ENCODE data around the gene HOXC11. TPM values are rescaled to one million over a fixed set of nuclear protein-coding genes. Genes with fewer than 3 reads are reported as not detected.
A peak's percentile ranks its signal among the peaks of the same experiment; 100 is the strongest.

HOXC11 gene
- total RNA-seq, 4 donors from 2014 or later = 4.9 to 10.7 (median 6.2) TPM

DNA sequence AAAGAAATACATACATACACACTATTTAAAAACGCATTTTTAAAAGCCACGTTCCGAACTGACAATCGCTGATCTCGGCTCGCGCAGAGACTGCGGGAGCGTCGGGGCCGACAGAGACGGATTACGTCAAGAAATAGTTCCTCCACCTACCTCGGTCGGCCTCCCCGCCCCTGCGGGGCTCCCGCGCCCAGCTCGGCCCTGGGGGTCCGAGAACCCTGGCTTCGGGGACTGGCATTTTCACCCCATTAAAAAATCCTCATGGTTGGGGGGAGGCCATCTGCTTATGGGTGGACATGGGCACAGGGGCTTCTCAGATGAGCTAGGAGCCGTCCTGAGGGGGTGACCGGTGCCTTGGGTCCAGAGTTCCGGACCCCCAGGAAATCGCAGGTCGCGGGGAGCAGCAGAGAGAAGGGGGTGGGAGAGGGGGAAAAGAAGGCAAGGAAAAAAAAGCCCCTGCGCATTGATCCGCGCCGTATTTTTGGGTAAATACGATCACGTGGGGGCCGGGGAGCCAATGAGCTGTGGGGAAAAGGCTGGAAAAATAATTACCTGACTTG, 26.7 kb downstream of the HOXC11 start:
- intact Hi-C loops (cut with DNase I; ENCODE audit: low total_unique reads) = no loop called here
- 0% methylated on average over 35 of the region's 35 CpGs for WGBS, 2 donors
- DNase-seq (ENCODE audit: low spot score in 2 of 2) = peak; percentile 79 to 96
- TF ChIP-seq POLR2A (IDR thresholded peaks at IDR 0.05) = no peak
- TF ChIP-seq, protein P1, sequence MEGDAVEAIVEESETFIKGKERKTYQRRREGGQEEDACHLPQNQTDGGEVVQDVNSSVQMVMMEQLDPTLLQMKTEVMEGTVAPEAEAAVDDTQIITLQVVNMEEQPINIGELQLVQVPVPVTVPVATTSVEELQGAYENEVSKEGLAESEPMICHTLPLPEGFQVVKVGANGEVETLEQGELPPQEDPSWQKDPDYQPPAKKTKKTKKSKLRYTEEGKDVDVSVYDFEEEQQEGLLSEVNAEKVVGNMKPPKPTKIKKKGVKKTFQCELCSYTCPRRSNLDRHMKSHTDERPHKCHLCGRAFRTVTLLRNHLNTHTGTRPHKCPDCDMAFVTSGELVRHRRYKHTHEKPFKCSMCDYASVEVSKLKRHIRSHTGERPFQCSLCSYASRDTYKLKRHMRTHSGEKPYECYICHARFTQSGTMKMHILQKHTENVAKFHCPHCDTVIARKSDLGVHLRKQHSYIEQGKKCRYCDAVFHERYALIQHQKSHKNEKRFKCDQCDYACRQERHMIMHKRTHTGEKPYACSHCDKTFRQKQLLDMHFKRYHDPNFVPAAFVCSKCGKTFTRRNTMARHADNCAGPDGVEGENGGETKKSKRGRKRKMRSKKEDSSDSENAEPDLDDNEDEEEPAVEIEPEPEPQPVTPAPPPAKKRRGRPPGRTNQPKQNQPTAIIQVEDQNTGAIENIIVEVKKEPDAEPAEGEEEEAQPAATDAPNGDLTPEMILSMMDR (IDR thresholded peaks at IDR 0.05) = no peak
- peak overlapping the region; percentile 64 for H3K4me3 ChIP-seq (ENCODE audit: low read depth, poor library complexity, severe bottlenecking)

DNA sequence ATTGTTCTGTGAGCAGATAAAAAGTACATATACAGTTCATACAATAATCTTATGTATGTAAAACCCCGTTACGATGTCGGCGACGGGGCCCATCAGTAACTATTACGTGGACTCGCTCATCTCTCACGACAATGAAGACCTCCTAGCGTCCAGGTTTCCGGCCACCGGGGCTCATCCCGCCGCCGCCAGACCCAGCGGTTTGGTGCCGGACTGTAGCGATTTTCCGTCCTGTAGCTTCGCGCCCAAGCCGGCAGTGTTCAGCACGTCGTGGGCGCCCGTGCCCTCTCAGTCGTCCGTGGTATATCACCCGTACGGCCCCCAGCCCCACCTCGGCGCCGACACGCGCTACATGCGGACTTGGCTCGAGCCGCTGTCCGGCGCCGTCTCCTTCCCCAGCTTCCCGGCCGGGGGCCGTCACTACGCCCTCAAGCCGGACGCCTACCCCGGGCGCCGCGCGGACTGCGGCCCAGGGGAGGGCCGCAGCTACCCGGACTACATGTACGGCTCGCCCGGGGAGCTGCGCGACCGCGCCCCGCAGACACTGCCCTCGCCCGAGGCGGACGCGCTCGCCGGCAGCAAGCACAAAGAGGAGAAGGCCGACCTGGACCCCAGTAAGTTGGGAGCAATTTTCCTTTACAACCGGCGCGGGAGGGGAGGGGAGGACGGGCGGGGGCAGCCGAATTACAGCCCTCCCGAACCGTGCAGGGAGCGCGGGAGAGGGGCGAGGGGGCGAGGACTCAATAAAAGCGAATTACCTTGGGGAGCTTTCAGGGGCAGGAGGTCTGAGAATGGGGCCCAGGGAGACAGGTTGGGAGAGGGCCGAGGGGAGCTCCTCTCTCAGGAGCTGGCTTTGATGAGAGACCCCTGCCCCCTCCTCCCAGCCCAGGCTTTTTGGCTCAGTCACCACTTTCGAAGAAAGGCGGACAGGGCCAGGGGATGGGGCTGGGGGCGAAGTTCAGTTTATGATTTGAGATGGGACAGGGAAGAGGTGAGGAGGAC, 27.5 kb downstream of the HOXC11 start, which contains the start of gene HOXC9:
Gene HOXC9 (plus strand): TSS at position 46 of the 999 bp plus-strand sequence. CDS start 28 bp downstream, at position 74.
- WGBS, 2 donors = 1 to 3% methylated on average over 49 to 76 of the region's 87 CpGs
- TF ChIP-seq POLR2A (IDR thresholded peaks at IDR 0.05) = no peak
- TF ChIP-seq, protein P1 (IDR thresholded peaks at IDR 0.05) = no peak
- no peak for DNase-seq (ENCODE audit: low spot score in 2 of 2)
- H3K4me3 ChIP-seq (ENCODE audit: low read depth, poor library complexity, severe bottlenecking) = peak within 1 kb of the TSS; percentile 64
- intact Hi-C loops (cut with DNase I; ENCODE audit: low total_unique reads) = no loop called here

DNA sequence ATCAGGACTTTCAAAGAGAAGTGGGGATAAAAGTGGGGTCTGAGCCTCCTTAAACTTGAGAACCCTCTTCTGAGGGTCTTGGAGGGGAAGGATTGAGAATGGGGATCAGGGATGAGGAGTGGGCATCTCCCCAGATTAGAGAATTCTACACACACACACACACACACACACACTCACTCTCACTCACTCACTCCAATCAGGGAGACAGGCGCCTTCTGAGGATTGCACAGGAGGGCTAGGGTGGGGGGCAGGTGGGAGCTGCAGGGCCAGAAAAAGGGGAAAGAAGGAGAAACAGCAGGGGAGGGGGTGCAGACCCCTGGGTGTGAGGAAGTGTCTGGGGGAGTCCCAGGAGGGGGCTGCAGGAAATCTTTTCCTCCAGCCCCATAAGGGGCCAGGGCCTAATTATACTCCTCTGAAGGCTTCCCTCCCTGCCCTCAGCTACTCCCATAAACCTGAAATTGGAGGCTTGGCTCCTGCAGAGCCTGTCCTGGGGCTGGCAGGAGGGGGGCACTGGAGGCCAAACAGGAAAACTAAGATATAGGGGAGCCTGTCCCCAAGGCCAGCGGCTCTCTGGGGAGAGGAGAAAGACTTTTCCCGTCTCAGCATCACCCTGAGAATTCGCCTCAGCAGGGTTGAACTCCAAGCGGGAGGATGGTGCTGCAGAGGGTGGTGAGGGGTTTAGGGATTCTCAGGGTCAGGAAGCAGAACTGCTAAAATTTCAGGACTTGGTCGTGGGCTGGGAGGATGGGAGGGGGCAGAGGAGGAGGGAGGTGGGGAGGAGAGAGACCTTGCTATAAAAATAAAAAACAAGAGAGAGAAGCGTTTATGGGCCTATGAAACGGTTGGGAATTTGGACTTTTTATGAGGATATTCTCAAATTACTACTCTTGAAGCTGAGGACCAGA, 28.6 kb downstream of the HOXC11 start:
- peak overlapping the region; percentile 64 for H3K4me3 ChIP-seq (ENCODE audit: low read depth, poor library complexity, severe bottlenecking)
- no peak for DNase-seq (ENCODE audit: low spot score in 2 of 2)
- intact Hi-C loops (cut with DNase I; ENCODE audit: low total_unique reads) = no loop called here
- TF ChIP-seq, protein P1 (IDR thresholded peaks at IDR 0.05) = no peak
- WGBS, 2 donors = 40 to 46% methylated on average over 8 of the region's 8 CpGs

DNA sequence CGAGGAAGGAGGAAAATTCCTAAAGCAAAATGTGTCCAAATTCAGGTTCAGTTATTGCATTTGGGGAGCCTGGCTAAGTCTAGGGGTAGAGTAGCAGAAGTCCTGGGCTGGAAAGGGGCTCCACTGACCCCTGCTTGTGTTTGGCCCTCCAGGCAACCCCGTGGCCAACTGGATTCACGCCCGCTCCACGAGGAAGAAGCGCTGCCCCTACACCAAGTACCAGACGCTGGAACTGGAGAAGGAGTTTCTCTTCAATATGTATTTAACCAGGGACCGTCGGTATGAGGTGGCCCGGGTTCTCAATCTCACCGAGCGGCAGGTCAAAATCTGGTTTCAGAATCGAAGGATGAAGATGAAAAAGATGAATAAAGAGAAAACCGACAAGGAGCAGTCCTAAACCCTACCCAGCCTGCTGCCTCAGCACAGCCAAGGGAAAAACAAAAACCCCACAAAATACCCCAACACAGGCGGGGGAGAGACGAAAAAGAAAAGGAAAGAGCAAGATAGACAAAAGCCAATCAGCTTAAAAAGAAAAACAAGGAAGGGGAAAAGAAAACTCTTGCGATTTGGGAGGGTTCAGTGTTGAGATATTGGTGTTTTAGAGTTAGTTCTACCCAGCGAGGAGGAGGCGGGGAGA, 29.5 kb downstream of the HOXC11 start:
- no peak for DNase-seq (ENCODE audit: low spot score in 2 of 2)
- H3K4me3 ChIP-seq (ENCODE audit: low read depth, poor library complexity, severe bottlenecking) = no peak overlapping the region
- TF ChIP-seq POLR2A (IDR thresholded peaks at IDR 0.05) = no peak
- TF ChIP-seq, protein P1 (IDR thresholded peaks at IDR 0.05) = no peak
- intact Hi-C loops (cut with DNase I; ENCODE audit: low total_unique reads) = no loop called here
- WGBS, 2 donors = 45 to 48% methylated on average over 19 of the region's 19 CpGs

DNA sequence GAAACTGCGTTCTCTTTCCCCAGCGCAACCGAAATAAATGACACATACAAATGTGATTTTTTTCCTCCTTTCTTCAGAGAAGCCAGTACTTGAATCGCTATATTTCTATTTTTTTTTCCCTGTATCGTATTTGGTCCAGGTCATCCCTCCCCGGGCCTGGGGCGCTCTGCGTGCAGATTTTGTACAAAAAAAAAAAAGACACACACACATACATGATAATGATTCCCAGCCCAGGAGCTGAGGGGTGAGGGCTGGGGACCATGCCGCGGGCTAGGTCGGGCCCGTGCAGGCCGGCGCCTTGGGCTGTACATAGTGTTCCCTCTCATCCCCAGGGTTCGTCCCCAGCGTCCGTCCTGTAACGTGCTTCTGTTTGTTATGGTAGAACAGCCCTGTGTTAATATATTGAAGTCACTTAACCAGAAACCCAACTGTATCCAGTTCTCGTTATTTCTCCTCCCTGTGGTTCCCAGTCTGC, 30.0 kb downstream of the HOXC11 start:
- intact Hi-C loops (cut with DNase I; ENCODE audit: low total_unique reads) = no loop called here
- no peak overlapping the region for H3K4me3 ChIP-seq (ENCODE audit: low read depth, poor library complexity, severe bottlenecking)
- 47 to 51% methylated on average over 19 of the region's 19 CpGs for WGBS, 2 donors
- no peak for TF ChIP-seq POLR2A (IDR thresholded peaks at IDR 0.05)
- TF ChIP-seq, protein P1 (IDR thresholded peaks at IDR 0.05) = no peak
- no peak for DNase-seq (ENCODE audit: low spot score in 2 of 2)
